Coronary artery (tissue), 2 donors: ENCODE data around the gene RFNG.

ENCODE experiments used
- DNase-seq: peaks from one replicate; pipeline ENCODE4 v3.0.0-alpha.2; 2017; ENCODE audit warnings: low spot score
- H3K27ac ChIP-seq, 2 donors: fragments of 200-600 bp; sonication (generic); one replicate each; pipeline ENCODE4 v1.5.1; 2016 to 2019
- H3K4me3 ChIP-seq: fragments of 200-600 bp; sonication (generic); 2 replicates; pipeline ENCODE4 v1.5.1; 2016; ENCODE audit warnings: mild to moderate bottlenecking, moderate library complexity
- TF ChIP-seq, protein P1 (sequence below): fragments of 200-600 bp; sonication (generic); IDR thresholded peaks from one replicate; pipeline ENCODE4 v1.5.1; 2019; ENCODE audit warnings: antibody characterized with exemption

The RFNG gene

DNA sequence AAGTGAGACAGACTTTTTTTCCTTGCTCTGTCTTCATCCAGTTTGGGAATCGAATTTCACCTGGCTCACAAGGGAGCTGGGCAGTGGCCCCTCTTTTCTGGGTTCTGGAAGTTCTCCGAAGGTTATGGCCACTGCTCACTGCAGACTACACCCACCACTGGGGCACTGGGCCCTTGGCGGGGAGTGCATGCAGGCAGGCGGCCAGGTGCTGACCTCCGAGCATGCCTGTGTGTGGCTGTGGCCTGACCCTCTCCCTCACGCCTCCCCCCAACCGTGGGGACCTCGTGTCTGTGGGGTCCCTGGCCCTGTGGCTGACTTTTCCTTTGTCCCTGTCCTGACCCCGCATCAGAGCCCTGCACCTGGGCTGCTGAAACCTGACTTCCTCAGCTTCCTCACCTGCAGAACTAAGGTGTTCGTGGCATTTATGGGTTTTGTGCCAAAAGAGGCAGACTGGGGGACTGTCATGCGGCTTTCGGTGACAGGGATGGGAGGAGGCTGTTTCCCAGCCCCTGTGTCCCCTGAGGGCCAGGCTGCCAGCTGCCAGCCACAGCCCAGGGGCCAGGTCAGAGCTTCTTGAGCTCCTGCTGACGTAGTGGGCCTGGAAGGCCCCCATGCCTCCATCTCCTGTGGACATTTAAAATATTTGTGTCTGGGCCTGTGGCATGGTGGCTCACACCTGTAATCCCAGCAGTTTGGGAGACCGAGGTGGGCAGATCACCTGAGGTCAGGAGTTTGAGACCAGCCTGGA lies 52.7 kb downstream of the RFNG start:
- DNase-seq, result no peak
- H3K4me3 ChIP-seq, result no peak overlapping the region
- TF ChIP-seq, protein P1, sequence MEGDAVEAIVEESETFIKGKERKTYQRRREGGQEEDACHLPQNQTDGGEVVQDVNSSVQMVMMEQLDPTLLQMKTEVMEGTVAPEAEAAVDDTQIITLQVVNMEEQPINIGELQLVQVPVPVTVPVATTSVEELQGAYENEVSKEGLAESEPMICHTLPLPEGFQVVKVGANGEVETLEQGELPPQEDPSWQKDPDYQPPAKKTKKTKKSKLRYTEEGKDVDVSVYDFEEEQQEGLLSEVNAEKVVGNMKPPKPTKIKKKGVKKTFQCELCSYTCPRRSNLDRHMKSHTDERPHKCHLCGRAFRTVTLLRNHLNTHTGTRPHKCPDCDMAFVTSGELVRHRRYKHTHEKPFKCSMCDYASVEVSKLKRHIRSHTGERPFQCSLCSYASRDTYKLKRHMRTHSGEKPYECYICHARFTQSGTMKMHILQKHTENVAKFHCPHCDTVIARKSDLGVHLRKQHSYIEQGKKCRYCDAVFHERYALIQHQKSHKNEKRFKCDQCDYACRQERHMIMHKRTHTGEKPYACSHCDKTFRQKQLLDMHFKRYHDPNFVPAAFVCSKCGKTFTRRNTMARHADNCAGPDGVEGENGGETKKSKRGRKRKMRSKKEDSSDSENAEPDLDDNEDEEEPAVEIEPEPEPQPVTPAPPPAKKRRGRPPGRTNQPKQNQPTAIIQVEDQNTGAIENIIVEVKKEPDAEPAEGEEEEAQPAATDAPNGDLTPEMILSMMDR, result no peak
- H3K27ac ChIP-seq, result no peak overlapping the region

DNA sequence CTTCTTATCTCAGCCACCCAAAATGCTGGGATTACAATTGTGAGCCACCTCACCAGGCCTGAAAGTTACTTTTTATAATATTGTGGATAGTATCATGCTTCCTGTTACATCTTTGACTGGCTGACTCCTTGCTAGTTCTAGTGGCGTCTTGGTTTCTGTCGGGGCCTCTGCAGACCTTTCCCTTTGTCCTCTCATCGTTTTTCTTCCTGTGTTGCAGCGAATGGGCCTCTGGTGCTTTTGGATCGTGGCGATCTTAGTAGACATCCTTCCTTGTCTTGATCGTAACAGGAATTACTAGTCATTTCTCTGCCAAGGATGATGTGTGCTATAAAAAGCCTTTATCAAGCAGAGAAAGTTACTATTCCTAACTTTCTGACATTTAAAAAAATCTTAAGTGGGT lies 53.4 kb downstream of the RFNG start:
- no peak for DNase-seq
- no peak overlapping the region for H3K27ac ChIP-seq
- TF ChIP-seq, protein P1, result no peak
- H3K4me3 ChIP-seq, result no peak overlapping the region
